HepG2 (cell line): Measurements from ENCODE around the gene SYP. TPM values are rescaled to one million over a fixed set of nuclear protein-coding genes. Genes with fewer than 3 reads are reported as not detected.

Source experiments
- ATAC-seq: fragments of 200-7000 bp; cut with Tn5 transposase; 3 replicates; pipeline ENCODE4 v1.9.1; 2020; ENCODE audit warnings: mild to moderate bottlenecking, moderate library complexity
- BruUV-seq: library from RNA; stranded (reverse); fragments of 400-500 nt; replicated peaks from 2 replicates; lab custom pipeline; 2021; lab: Mats Ljungman, UMichigan
- CTCF ChIA-PET: fragments of 300-600 bp; formaldehyde crosslinking; extraction: SDS; loops from one replicate; lab custom pipeline; 2021; ENCODE audit warnings: low total read pairs, inconsistent platforms, low intra/inter-chr PET ratio; lab: Yijun Ruan, JAX
- POLR2A ChIA-PET: fragments of 350-600 bp; sonication (Branson Sonifier 250); formaldehyde crosslinking; loops from one replicate; lab custom pipeline; 2020; ENCODE audit warnings: antibody characterized with exemption, inconsistent platforms; lab: Yijun Ruan, JAX
- DNase-seq: peaks from one replicate; pipeline ENCODE4 v3.0.0-alpha.2; 2015; ENCODE audit warnings: low spot score
- FAIRE-seq: peaks from 3 replicates; lab custom pipeline; 2011; peaks lifted over from hg19 to GRCh38; lab: Jason Lieb, UNC
- H2AFZ ChIP-seq: one replicate; pipeline ENCODE4 v1.6.1; 2011; ENCODE audit warnings: low read length, inconsistent platforms
- H3K27ac ChIP-seq: fragments of 300-600 bp; 3 replicates; pipeline ENCODE4 v1.8.0; 2011; ENCODE audit warnings: mixed run types, mild to moderate bottlenecking, mixed read lengths, low read length, inconsistent platforms; ENCODE audit not compliant: insufficient read depth; ENCODE audit errors: extremely low read length
- H3K27me3 ChIP-seq, 2 experiments: fragments of 200-600 bp in 1 of 2; 2 replicates in 1 of 2; 3 replicates in 1 of 2; pipeline versions ENCODE4 v1.6.0 to v1.8.0; 2011; ENCODE audit warnings: low read length in 2 of 2, mild to moderate bottlenecking in 2 of 2, moderate library complexity in 2 of 2, inconsistent platforms in 1 of 2; ENCODE audit not compliant: insufficient read depth in 2 of 2, control insufficient read depth in 1 of 2
- H3K36me3 ChIP-seq, 2 experiments: fragments of 200-600 bp in 1 of 2; replicated peaks in 1 of 2; 2 replicates in 1 of 2; 3 replicates in 1 of 2; pipeline versions ENCODE4 v1.5.1 to v1.8.0; 2011; ENCODE audit warnings: low read length in 2 of 2, inconsistent platforms in 1 of 2; ENCODE audit not compliant: insufficient read depth in 2 of 2, control insufficient read depth in 1 of 2
- H3K4me1 ChIP-seq: 2 replicates; pipeline ENCODE4 v1.5.1; 2012; ENCODE audit warnings: low read length, inconsistent platforms; ENCODE audit not compliant: insufficient read depth
- H3K4me2 ChIP-seq: 2 replicates; pipeline ENCODE4 v1.6.0; 2011; ENCODE audit warnings: low read depth, low read length, inconsistent platforms
- H3K4me3 ChIP-seq, 3 experiments: fragments of 200-600 bp in 1 of 3; sonication (generic), shearing (Covaris generic) in 1 of 3; replicated peaks in 1 of 3; 2 replicates each; pipeline ENCODE4 v1.5.1; 2011 to 2016; ENCODE audit warnings: low read length in 3 of 3, inconsistent platforms in 2 of 3, low read depth in 2 of 3, mild to moderate bottlenecking in 2 of 3, control low read depth in 1 of 3, mixed read lengths in 1 of 3; ENCODE audit not compliant: insufficient read depth in 1 of 3
- H3K79me2 ChIP-seq: one replicate; pipeline ENCODE4 v1.6.1; 2011; ENCODE audit warnings: low read length, inconsistent platforms; ENCODE audit not compliant: insufficient read depth
- H3K9ac ChIP-seq: 2 replicates; pipeline ENCODE4 v1.6.0; 2011; ENCODE audit warnings: mild to moderate bottlenecking, low read depth, low read length, inconsistent platforms; ENCODE audit not compliant: insufficient read depth
- H3K9me3 ChIP-seq: 2 replicates; pipeline ENCODE4 v1.5.1; 2012; ENCODE audit warnings: mild to moderate bottlenecking, low read length
- H4K20me1 ChIP-seq: 2 replicates; pipeline ENCODE4 v1.6.0; 2011; ENCODE audit warnings: inconsistent platforms, mild to moderate bottlenecking, low read length, moderate library complexity; ENCODE audit not compliant: insufficient read depth
- DPF2 ChIP-seq: sonication (generic); formaldehyde crosslinking; IDR thresholded peaks from 2 replicates; pipeline ENCODE4 v1.4.0; 2020; ENCODE audit warnings: mild to moderate bottlenecking, low read depth, missing genetic modification reagents, borderline replicate concordance
- FOXA1 ChIP-seq, 2 experiments: fragments of 450-650 bp in 1 of 2; sonication (generic) in 1 of 2; formaldehyde crosslinking in 1 of 2; IDR thresholded peaks; 2 replicates each; pipeline versions ENCODE4 v1.4.0 to v1.6.1; 2016 to 2020; ENCODE audit warnings: missing genetic modification reagents in 1 of 2
- HHEX ChIP-seq: IDR thresholded peaks from 2 replicates; pipeline ENCODE4 v1.6.1; 2016; ENCODE audit warnings: control low read depth
- HIVEP1 ChIP-seq: sonication (generic); formaldehyde crosslinking; IDR thresholded peaks from 2 replicates; pipeline ENCODE4 v1.4.0; 2020; ENCODE audit warnings: mild to moderate bottlenecking, missing genetic modification reagents
- KDM5B ChIP-seq: sonication (generic); formaldehyde crosslinking; IDR thresholded peaks from 2 replicates; pipeline ENCODE4 v1.4.0; 2020; ENCODE audit warnings: missing genetic modification reagents, mild to moderate bottlenecking, borderline replicate concordance
- PCBP1 ChIP-seq: fragments of 200-400 bp; formaldehyde crosslinking; IDR thresholded peaks from 2 replicates; pipeline ENCODE4 v1.6.1; 2017; ENCODE audit warnings: mild to moderate bottlenecking, low read depth, low read length, borderline replicate concordance
- PHF21A ChIP-seq: sonication (generic); formaldehyde crosslinking; IDR thresholded peaks from 2 replicates; pipeline ENCODE4 v1.5.0; 2020; ENCODE audit warnings: mild to moderate bottlenecking, missing genetic modification reagents
- TAF1 ChIP-seq: sonication (generic); formaldehyde crosslinking; IDR thresholded peaks from 2 replicates; pipeline ENCODE4 v1.4.0; 2020; ENCODE audit warnings: missing genetic modification reagents
- TEAD3 ChIP-seq: optimal IDR thresholded peaks from 2 replicates; pipeline ENCODE3; 2016; ENCODE audit warnings: borderline replicate concordance
- ZBTB3 ChIP-seq: sonication (generic); formaldehyde crosslinking; IDR thresholded peaks from 2 replicates; pipeline ENCODE4 v1.4.0; 2020; ENCODE audit warnings: low read depth, mild to moderate bottlenecking, moderate library complexity, missing genetic modification reagents, borderline replicate concordance
- ZFX ChIP-seq: sonication (generic); formaldehyde crosslinking; IDR thresholded peaks from 2 replicates; pipeline ENCODE4 v1.4.0; 2020; ENCODE audit warnings: mild to moderate bottlenecking, low read depth, missing genetic modification reagents, moderate library complexity
- ZNF7 ChIP-seq: IDR thresholded peaks from 2 replicates; pipeline ENCODE4 v1.6.1; 2016; ENCODE audit warnings: missing biosample characterization, missing genetic modification reagents
- ZNF792 ChIP-seq: IDR thresholded peaks from 2 replicates; pipeline ENCODE4 v1.6.1; 2016
- WGBS: methylation state at CpG from one replicate; pipeline ENCODE4 v1.1.6; 2017; ENCODE audit warnings: low lambda C conversion rate; 5-methylcytosine and 5-hydroxymethylcytosine counted together
- in situ Hi-C: cut with HindIII; loops from 2 replicates; pipeline ENCODE4 v1.10.0; 2017; ENCODE audit warnings: low pct_unique_long_range_greater_than_20kb; ENCODE audit not compliant: extremely low pct_ligation_motif_present
- intact Hi-C: fragments of 100-400 bp; cut with micrococcal nuclease; formaldehyde crosslinking; loops from one replicate; pipeline ENCODE4 v1.10.0; 2022; ENCODE audit not compliant: unreplicated experiment
- polyA plus RNA-seq, 8 experiments: library from polyadenylated mRNA; depleted of rRNA in 3 of 8; stranded (reverse) in 7 of 8; unstranded in 1 of 8; fragments of >200 nt; fragmentation: Illumina TruSeq in 4 of 8; extraction: Trizol in 4 of 8; gene quantifications; 2 replicates each; pipeline versions ENCODE4 v1.2.1 to v1.2.3, GENCODE V29; 2011 to 2016; ENCODE audit warnings: low read depth in 4 of 8, missing spikeins in 1 of 8, mixed read lengths in 1 of 8; ENCODE audit not compliant: insufficient read depth in 1 of 8
- total RNA-seq, 5 experiments: library from RNA; depleted of rRNA; stranded (reverse); fragments of >200 nt; fragmentation: Illumina TruSeq; extraction: Trizol; gene quantifications; 2 replicates each; pipeline ENCODE4 v1.2.3, GENCODE V29; 2016; ENCODE audit warnings: low read depth in 1 of 5
- TF ChIP-seq, protein P1 (sequence below): sonication (generic); formaldehyde crosslinking; IDR thresholded peaks from 2 replicates; pipeline ENCODE4 v1.4.0; 2020; ENCODE audit warnings: missing genetic modification reagents, borderline replicate concordance
- TF ChIP-seq, protein P2 (sequence below): sonication (generic); formaldehyde crosslinking; IDR thresholded peaks from 2 replicates; pipeline ENCODE4 v1.4.0; 2020; ENCODE audit warnings: missing genetic modification reagents

The SYP gene
- total and polyA plus RNA-seq, 2 of the 13 experiments (the other 11 are each of a cell fraction or from before 2014, with no cell fraction given) = 2.0 to 2.5 TPM

DNA sequence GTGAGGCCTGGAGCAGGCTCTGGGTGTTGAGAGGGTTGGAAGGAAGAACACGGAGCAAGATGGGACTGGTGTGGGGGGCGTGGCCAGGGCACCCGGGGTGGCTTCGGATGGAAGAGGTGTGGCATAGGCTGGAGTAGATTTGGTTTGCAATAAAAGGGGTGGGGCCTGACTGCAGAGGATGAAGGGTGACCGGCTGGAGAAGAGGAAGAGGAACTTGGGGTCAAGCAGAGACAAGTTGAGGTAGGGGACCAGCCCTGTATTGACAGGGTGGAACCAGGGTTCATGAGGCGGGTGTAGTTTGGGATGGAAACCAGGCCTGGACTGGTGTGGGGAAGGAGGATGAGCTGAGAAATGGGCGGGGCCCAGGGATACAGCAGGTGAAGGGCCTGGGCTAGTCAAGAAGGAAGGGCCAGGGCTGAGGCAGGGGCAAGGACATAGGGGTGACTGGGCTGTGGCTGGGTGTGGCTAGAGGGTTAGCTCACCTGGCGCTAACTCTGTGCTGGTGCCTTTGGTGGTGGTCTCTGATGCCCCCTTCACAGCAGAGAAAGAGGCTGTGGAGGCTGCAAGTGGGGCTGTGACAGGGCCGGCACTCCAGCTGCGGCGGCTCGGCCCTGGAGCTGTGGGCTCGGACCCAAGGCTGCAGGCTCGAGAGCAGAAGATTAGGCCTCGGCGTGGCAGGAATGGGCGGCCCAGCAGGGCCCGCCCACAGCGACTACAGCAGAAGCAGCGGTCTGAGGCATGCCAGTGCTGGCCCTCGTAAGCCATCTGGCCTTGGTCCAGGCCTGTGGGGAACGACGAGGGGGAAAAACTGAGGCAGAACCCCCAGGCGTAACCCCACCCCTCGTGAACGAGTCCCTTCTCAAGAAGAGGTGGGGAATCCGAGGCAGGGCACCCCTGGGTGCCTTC is 23.3 kb downstream of the SYP start:
- TF ChIP-seq KDM5B (CRISPR knock-in tag) = no peak
- TF ChIP-seq ZNF7 = no peak
- TF ChIP-seq ZNF792 (CRISPR knock-in tag) = no peak
- TF ChIP-seq HIVEP1 (CRISPR knock-in tag) = no peak
- TF ChIP-seq TAF1 = no peak
- TF ChIP-seq ZFX (CRISPR knock-in tag) = no peak
- TF ChIP-seq ZBTB3 (CRISPR knock-in tag) = no peak
- TF ChIP-seq PCBP1 = no peak
- no peak for TF ChIP-seq TEAD3 (CRISPR knock-in tag)
- TF ChIP-seq HHEX = no peak
- no peak for TF ChIP-seq DPF2 (CRISPR knock-in tag)
- no peak for TF ChIP-seq PHF21A (CRISPR knock-in tag)
- TF ChIP-seq, protein P1, sequence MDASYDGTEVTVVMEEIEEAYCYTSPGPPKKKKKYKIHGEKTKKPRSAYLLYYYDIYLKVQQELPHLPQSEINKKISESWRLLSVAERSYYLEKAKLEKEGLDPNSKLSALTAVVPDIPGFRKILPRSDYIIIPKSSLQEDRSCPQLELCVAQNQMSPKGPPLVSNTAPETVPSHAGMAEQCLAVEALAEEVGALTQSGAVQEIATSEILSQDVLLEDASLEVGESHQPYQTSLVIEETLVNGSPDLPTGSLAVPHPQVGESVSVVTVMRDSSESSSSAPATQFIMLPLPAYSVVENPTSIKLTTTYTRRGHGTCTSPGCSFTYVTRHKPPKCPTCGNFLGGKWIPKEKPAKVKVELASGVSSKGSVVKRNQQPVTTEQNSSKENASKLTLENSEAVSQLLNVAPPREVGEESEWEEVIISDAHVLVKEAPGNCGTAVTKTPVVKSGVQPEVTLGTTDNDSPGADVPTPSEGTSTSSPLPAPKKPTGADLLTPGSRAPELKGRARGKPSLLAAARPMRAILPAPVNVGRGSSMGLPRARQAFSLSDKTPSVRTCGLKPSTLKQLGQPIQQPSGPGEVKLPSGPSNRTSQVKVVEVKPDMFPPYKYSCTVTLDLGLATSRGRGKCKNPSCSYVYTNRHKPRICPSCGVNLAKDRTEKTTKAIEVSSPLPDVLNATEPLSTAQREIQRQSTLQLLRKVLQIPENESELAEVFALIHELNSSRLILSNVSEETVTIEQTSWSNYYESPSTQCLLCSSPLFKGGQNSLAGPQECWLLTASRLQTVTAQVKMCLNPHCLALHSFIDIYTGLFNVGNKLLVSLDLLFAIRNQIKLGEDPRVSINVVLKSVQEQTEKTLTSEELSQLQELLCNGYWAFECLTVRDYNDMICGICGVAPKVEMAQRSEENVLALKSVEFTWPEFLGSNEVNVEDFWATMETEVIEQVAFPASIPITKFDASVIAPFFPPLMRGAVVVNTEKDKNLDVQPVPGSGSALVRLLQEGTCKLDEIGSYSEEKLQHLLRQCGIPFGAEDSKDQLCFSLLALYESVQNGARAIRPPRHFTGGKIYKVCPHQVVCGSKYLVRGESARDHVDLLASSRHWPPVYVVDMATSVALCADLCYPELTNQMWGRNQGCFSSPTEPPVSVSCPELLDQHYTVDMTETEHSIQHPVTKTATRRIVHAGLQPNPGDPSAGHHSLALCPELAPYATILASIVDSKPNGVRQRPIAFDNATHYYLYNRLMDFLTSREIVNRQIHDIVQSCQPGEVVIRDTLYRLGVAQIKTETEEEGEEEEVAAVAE (CRISPR knock-in tag) = no peak
- TF ChIP-seq, protein P2, sequence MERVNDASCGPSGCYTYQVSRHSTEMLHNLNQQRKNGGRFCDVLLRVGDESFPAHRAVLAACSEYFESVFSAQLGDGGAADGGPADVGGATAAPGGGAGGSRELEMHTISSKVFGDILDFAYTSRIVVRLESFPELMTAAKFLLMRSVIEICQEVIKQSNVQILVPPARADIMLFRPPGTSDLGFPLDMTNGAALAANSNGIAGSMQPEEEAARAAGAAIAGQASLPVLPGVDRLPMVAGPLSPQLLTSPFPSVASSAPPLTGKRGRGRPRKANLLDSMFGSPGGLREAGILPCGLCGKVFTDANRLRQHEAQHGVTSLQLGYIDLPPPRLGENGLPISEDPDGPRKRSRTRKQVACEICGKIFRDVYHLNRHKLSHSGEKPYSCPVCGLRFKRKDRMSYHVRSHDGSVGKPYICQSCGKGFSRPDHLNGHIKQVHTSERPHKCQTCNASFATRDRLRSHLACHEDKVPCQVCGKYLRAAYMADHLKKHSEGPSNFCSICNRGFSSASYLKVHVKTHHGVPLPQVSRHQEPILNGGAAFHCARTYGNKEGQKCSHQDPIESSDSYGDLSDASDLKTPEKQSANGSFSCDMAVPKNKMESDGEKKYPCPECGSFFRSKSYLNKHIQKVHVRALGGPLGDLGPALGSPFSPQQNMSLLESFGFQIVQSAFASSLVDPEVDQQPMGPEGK (CRISPR knock-in tag) = no peak
- no peak for TF ChIP-seq FOXA1 (IDR thresholded peaks at IDR 0.05)
- TF ChIP-seq FOXA1 (CRISPR knock-in tag; IDR thresholded peaks at IDR 0.05) = no peak
- FAIRE-seq (no peak), ATAC-seq (no peak), DNase-seq (no peak)
- no peaks in the 10 kb centered on the region for H3K27me3 ChIP-seq
- H3K9ac ChIP-seq = no peak overlapping the region
- no peak overlapping the region for H3K27ac ChIP-seq
- H3K36me3 ChIP-seq = peaks cover 0 to 2% of the 10 kb centered on the region in 2 experiments; a peak in 1 of 5 replicates
- BruUV-seq = no TSS peak
- H3K4me3 ChIP-seq = no peak overlapping the region
- H3K4me2 ChIP-seq = no peak overlapping the region
- in situ Hi-C loops (no loop called here), intact Hi-C loops (no loop called here)
- H3K9me3 ChIP-seq = no peaks in the 10 kb centered on the region
- no peaks in the 10 kb centered on the region for H4K20me1 ChIP-seq
- POLR2A ChIA-PET = no interaction called here
- WGBS = 92% methylated on average over 13 of the region's 27 CpGs
- H3K79me2 ChIP-seq = no peaks in the 10 kb centered on the region
- H2AFZ ChIP-seq = no peak overlapping the region
- H3K4me1 ChIP-seq = no peaks in the 10 kb centered on the region
- CTCF ChIA-PET = no interaction called here
